K562 (cell line): Measurements from ENCODE around the gene LSS. TPM values are rescaled to one million over a fixed set of nuclear protein-coding genes. Genes with fewer than 3 reads are reported as not detected.

Source experiments
- ARNT ChIP-seq, 2 experiments: fragments of 450-650 bp; IDR thresholded peaks; 2 replicates each; pipeline ENCODE4 v1.6.1; 2016; ENCODE audit warnings: mild to moderate bottlenecking in 1 of 2
- BCLAF1 ChIP-seq, 2 experiments: fragments of 450-650 bp in 1 of 2; IDR thresholded peaks; 2 replicates each; pipeline ENCODE4 v1.6.1; 2011 to 2017; ENCODE audit warnings: low read depth in 2 of 2, antibody characterized with exemption in 1 of 2, borderline replicate concordance in 1 of 2, low read length in 1 of 2, mild to moderate bottlenecking in 1 of 2, mixed read lengths in 1 of 2; ENCODE audit not compliant: control insufficient read depth in 1 of 2
- CHD1 ChIP-seq: fragments of 200-600 bp; sonication (generic); IDR thresholded peaks from one replicate; pipeline ENCODE4 v1.6.1; 2012; ENCODE audit warnings: mild to moderate bottlenecking, moderate library complexity, low read length, inconsistent platforms
- FOXJ2 ChIP-seq: fragments of 200-800 bp; sonication (Bioruptor generic); IDR thresholded peaks from 2 replicates; pipeline ENCODE4 v1.6.1; 2016; ENCODE audit warnings: missing genetic modification characterization, missing compliant biosample characterization
- HDAC8 ChIP-seq: fragments of 450-650 bp; IDR thresholded peaks from 2 replicates; pipeline ENCODE4 v1.6.1; 2016; ENCODE audit warnings: mild to moderate bottlenecking, missing genetic modification characterization, moderate library complexity, missing compliant biosample characterization
- HNRNPUL1 ChIP-seq: fragments of 200-400 bp; formaldehyde crosslinking; IDR thresholded peaks from 2 replicates; pipeline ENCODE4 v1.6.1; 2017; ENCODE audit warnings: low read length
- HOXB6 ChIP-seq: fragments of 250-450 bp; sonication (Bioruptor Pico); IDR thresholded peaks from 2 replicates; pipeline ENCODE4 v1.5.1; 2022; ENCODE audit warnings: mild to moderate bottlenecking, borderline replicate concordance
- KDM1A ChIP-seq, 2 experiments: fragments of 450-650 bp; IDR thresholded peaks; 2 replicates each; pipeline ENCODE4 v1.6.1; 2016; ENCODE audit warnings: mild to moderate bottlenecking in 2 of 2
- KLF13 ChIP-seq: fragments of 450-650 bp; IDR thresholded peaks from 2 replicates; pipeline ENCODE4 v1.6.1; 2016; ENCODE audit warnings: missing genetic modification characterization, low read depth, mild to moderate bottlenecking, missing compliant biosample characterization, moderate library complexity, borderline replicate concordance
- MTA3 ChIP-seq: fragments of 450-650 bp; formaldehyde crosslinking; IDR thresholded peaks from 2 replicates; pipeline ENCODE4 v1.6.1; 2017; ENCODE audit warnings: mild to moderate bottlenecking, borderline replicate concordance
- NCOA6 ChIP-seq: fragments of 450-650 bp; IDR thresholded peaks from 2 replicates; pipeline ENCODE4 v1.6.1; 2017; ENCODE audit warnings: mild to moderate bottlenecking
- NFIX ChIP-seq: fragments of 250-450 bp; sonication (Bioruptor Pico); IDR thresholded peaks from 2 replicates; pipeline ENCODE4 v1.4.0; 2020; ENCODE audit warnings: low read depth, mild to moderate bottlenecking, moderate library complexity
- NFYB ChIP-seq: IDR thresholded peaks from 2 replicates; pipeline ENCODE4 v1.6.1; 2011; ENCODE audit warnings: mild to moderate bottlenecking, moderate library complexity; ENCODE audit not compliant: insufficient read length; ENCODE audit errors: extremely low read depth
- RHOXF2B ChIP-seq: fragments of 250-450 bp; sonication (Bioruptor Pico); conservative IDR thresholded peaks from 2 replicates; pipeline ENCODE4 v1.5.1; 2021
- SRSF9 ChIP-seq: fragments of 200-400 bp; formaldehyde crosslinking; IDR thresholded peaks from 2 replicates; pipeline ENCODE4 v1.6.1; 2017; ENCODE audit warnings: low read depth, low read length, borderline replicate concordance
- TFE3 ChIP-seq: fragments of 450-650 bp; formaldehyde crosslinking; IDR thresholded peaks from 2 replicates; pipeline ENCODE4 v1.4.0; 2020; ENCODE audit warnings: mild to moderate bottlenecking, mixed read lengths
- XRCC3 ChIP-seq: fragments of 450-650 bp; IDR thresholded peaks from 2 replicates; pipeline ENCODE4 v1.6.1; 2017; ENCODE audit warnings: mild to moderate bottlenecking, moderate library complexity
- ZSCAN32 ChIP-seq: fragments of 450-650 bp; formaldehyde crosslinking; IDR thresholded peaks from 2 replicates; pipeline ENCODE4 v1.4.0; 2020; ENCODE audit warnings: mild to moderate bottlenecking, moderate library complexity
- polyA plus RNA-seq, 8 experiments: library from polyadenylated mRNA; depleted of rRNA in 4 of 8; stranded (reverse) in 5 of 8; unstranded in 3 of 8; fragments of >200 nt; fragmentation: Nextera tagmentation in 2 of 8; fragmentation: Illumina TruSeq in 1 of 8; extraction: Ambion mirVana in 2 of 8; extraction: Trizol in 1 of 8; gene quantifications; 2 replicates each; pipeline versions ENCODE4 v1.2.1 to v1.2.3, GENCODE V29; 2011 to 2014; ENCODE audit warnings: inconsistent platforms in 1 of 8, missing spikeins in 1 of 8
- total RNA-seq, 7 experiments: library from RNA; depleted of rRNA in 6 of 7; stranded (reverse); fragments of >200 nt in 6 of 7; fragmentation: Illumina TruSeq in 2 of 7; extraction: Trizol in 2 of 7; gene quantifications; 2 replicates each; pipeline versions ENCODE4 v1.2.1 to v1.2.3, GENCODE V29; 2011 to 2021; ENCODE audit warnings: low replicate concordance in 1 of 7
- TF ChIP-seq, protein P1 (sequence below): sonication (generic); formaldehyde crosslinking; IDR thresholded peaks from 2 replicates; pipeline ENCODE4 v1.8.1; 2023; ENCODE audit warnings: mild to moderate bottlenecking, missing genetic modification reagents
- TF ChIP-seq, protein P2 (sequence below): sonication (generic); formaldehyde crosslinking; IDR thresholded peaks from 2 replicates; pipeline ENCODE4 v1.8.0; 2022; ENCODE audit warnings: missing genetic modification reagents, mild to moderate bottlenecking, moderate library complexity, borderline replicate concordance

LSS gene
- total and polyA plus RNA-seq, 9 of the 15 experiments (the other 6 are each of a cell fraction or from before 2014, with no cell fraction given): 2.2 to 89.5 (median 37.4) TPM

- TF ChIP-seq, protein P1, sequence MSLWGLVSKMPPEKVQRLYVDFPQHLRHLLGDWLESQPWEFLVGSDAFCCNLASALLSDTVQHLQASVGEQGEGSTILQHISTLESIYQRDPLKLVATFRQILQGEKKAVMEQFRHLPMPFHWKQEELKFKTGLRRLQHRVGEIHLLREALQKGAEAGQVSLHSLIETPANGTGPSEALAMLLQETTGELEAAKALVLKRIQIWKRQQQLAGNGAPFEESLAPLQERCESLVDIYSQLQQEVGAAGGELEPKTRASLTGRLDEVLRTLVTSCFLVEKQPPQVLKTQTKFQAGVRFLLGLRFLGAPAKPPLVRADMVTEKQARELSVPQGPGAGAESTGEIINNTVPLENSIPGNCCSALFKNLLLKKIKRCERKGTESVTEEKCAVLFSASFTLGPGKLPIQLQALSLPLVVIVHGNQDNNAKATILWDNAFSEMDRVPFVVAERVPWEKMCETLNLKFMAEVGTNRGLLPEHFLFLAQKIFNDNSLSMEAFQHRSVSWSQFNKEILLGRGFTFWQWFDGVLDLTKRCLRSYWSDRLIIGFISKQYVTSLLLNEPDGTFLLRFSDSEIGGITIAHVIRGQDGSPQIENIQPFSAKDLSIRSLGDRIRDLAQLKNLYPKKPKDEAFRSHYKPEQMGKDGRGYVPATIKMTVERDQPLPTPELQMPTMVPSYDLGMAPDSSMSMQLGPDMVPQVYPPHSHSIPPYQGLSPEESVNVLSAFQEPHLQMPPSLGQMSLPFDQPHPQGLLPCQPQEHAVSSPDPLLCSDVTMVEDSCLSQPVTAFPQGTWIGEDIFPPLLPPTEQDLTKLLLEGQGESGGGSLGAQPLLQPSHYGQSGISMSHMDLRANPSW: peak; percentile 56; the same call in 1 of the 2 replicates
- TF ChIP-seq ZSCAN32 (CRISPR knock-in tag) (peak; percentile 58; the same call in 1 of the 2 replicates), ARNT (IDR thresholded peaks at IDR 0.05) (no peak), SRSF9 (no peak), KDM1A (IDR thresholded peaks at IDR 0.05) (peak in 1 of 2 experiments; percentile 47; a peak in 1 of 4 replicates), MTA3 (peak; percentile 55; the same call in 1 of the 2 replicates), FOXJ2 (tag) (0 out of 2 replicates have a peak, but pooled peaks have one; percentile 61), HOXB6 (CRISPR knock-in tag) (no peak), RHOXF2B (CRISPR knock-in tag) (no peak), XRCC3 (no peak), NFIX (CRISPR knock-in tag) (no peak), NCOA6 (no peak), BCLAF1 (IDR thresholded peaks at IDR 0.05; ENCODE audit: borderline replicate concordance in 1 of 2, control insufficient read depth in 1 of 2, low read depth in 2 of 2, low read length in 1 of 2) (no peak), KLF13 (tag) (0 out of 2 replicates have a peak, but pooled peaks have one; percentile 53), TFE3 (CRISPR knock-in tag) (no peak), CHD1 (peak; percentile 80), NFYB (peak; percentile 72), HNRNPUL1 (no peak), HDAC8 (tag) (0 out of 2 replicates have a peak, but pooled peaks have one; percentile 34)
- TF ChIP-seq, protein P2, sequence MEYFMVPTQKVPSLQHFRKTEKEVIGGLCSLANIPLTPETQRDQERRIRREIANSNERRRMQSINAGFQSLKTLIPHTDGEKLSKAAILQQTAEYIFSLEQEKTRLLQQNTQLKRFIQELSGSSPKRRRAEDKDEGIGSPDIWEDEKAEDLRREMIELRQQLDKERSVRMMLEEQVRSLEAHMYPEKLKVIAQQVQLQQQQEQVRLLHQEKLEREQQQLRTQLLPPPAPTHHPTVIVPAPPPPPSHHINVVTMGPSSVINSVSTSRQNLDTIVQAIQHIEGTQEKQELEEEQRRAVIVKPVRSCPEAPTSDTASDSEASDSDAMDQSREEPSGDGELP (CRISPR knock-in tag): peak; percentile 94
Observed at GRCh38 chr21:46228345-46229051, at the start of gene LSS (continued).
